Measurements from ENCODE around the gene COL8A2. TPM values are rescaled to one million over a fixed set of nuclear protein-coding genes. Genes with fewer than 3 reads are reported as not detected.

The COL8A2 gene
- total RNA-seq, 1 experiment from 2014 or later = 1.2 TPM

- H3K4me1 ChIP-seq (ENCODE audit: control insufficient read depth, insufficient read depth, low read length) = peaks cover 3% of the 10 kb centered on the region; the same call in 1 of the 2 replicates
- no TSS peak for BruUV-seq (replicated peaks)
- intact Hi-C loops (cut with micrococcal nuclease; ENCODE audit: unreplicated experiment) = loop anchor here (5.0 kb wide), 1 partner anchor 86 kb away; no protein-coding TSS in a partner anchor
- TF ChIP-seq SIN3A (IDR thresholded peaks at IDR 0.05; ENCODE audit: borderline replicate concordance, insufficient read depth, low read depth, low read length) (no peak), REST (IDR thresholded peaks at IDR 0.05; ENCODE audit: insufficient read depth in 1 of 2, low read depth in 2 of 2, low read length in 1 of 2) (no peak), CTCF (IDR thresholded peaks at IDR 0.05) (no peak), TCF7L2 (IDR thresholded peaks at IDR 0.05; ENCODE audit: low read depth, low read length) (no peak), POLR2AphosphoS5 (IDR thresholded peaks at IDR 0.05; ENCODE audit: low read depth, low read length) (no peak)
- no peaks in the 10 kb centered on the region for H3K36me3 ChIP-seq (ENCODE audit: control insufficient read depth, insufficient read depth, low read length)
- no peak overlapping the region for H3K4me3 ChIP-seq (ENCODE audit: low read depth in 2 of 2, low read length in 2 of 2)
- ChIA-PET POLR2A (no interaction called here), CTCF (interaction anchor here (1.5 kb wide), 1 partner anchor 31 kb away, joined by 4 read pairs; no protein-coding TSS in a partner anchor)
- DNase-seq (ENCODE audit: low read depth, low spot score) (no peak), ATAC-seq (no peak)
- H3K9me3 ChIP-seq (ENCODE audit: control insufficient read depth, insufficient read depth, low read depth, low read length) = no peaks in the 10 kb centered on the region
- no peaks in the 10 kb centered on the region for H3K27me3 ChIP-seq (ENCODE audit: control insufficient read depth, insufficient read depth, low read length)
- in situ Hi-C loops (cut with HindIII; ENCODE audit: low pct_unique_long_range_greater_than_20kb, low sequenced_read_pairs) = no loop called here
- no peak overlapping the region for H3K27ac ChIP-seq (ENCODE audit: low read length)
Measured at GRCh38 chr1:36101546-36101945, 23.5 kb downstream of the COL8A2 start.

GRCh38 chr1:36100376-36100775, 24.6 kb downstream of the COL8A2 start:
- ATAC-seq (no peak), DNase-seq (ENCODE audit: low read depth, low spot score) (no peak)
- H3K27me3 ChIP-seq (ENCODE audit: control insufficient read depth, insufficient read depth, low read length) = no peaks in the 10 kb centered on the region
- TF ChIP-seq POLR2AphosphoS5 (IDR thresholded peaks at IDR 0.05; ENCODE audit: low read depth, low read length) (no peak), SIN3A (IDR thresholded peaks at IDR 0.05; ENCODE audit: borderline replicate concordance, insufficient read depth, low read depth, low read length) (no peak), TCF7L2 (IDR thresholded peaks at IDR 0.05; ENCODE audit: low read depth, low read length) (no peak), CTCF (IDR thresholded peaks at IDR 0.05) (no peak), REST (IDR thresholded peaks at IDR 0.05; ENCODE audit: insufficient read depth in 1 of 2, low read depth in 2 of 2, low read length in 1 of 2) (no peak)
- H3K27ac ChIP-seq (ENCODE audit: low read length) = no peak overlapping the region
- H3K4me1 ChIP-seq (ENCODE audit: control insufficient read depth, insufficient read depth, low read length) = peaks cover 3% of the 10 kb centered on the region; the same call in 1 of the 2 replicates
- POLR2A ChIA-PET = no interaction called here
- intact Hi-C loops (cut with micrococcal nuclease; ENCODE audit: unreplicated experiment) = loop anchor here (1.0 to 5.0 kb wide), 2 partner anchors 34 to 87 kb away; no protein-coding TSS in a partner anchor
- H3K9me3 ChIP-seq (ENCODE audit: control insufficient read depth, insufficient read depth, low read depth, low read length) = no peaks in the 10 kb centered on the region
- H3K4me3 ChIP-seq (ENCODE audit: low read depth in 2 of 2, low read length in 2 of 2) = no peak overlapping the region
- no peaks in the 10 kb centered on the region for H3K36me3 ChIP-seq (ENCODE audit: control insufficient read depth, insufficient read depth, low read length)
- BruUV-seq (replicated peaks) = no TSS peak
- in situ Hi-C loops (cut with HindIII; ENCODE audit: low pct_unique_long_range_greater_than_20kb, low sequenced_read_pairs) = no loop called here
- CTCF ChIA-PET = interaction anchor here (0.9 to 1.7 kb wide), 3 partner anchors 32 to 88 kb away, joined by 3 to 6 read pairs (median 4); no protein-coding TSS in a partner anchor

Measured in Panc1 (cell line).